ENCODE data around the gene YPEL3. TPM values are rescaled to one million over a fixed set of nuclear protein-coding genes. Genes with fewer than 3 reads are reported as not detected.

The YPEL3 gene
- polyA plus RNA-seq, 2 of the 4 experiments (the other 2 are of a cell fraction): 4.5 to 8.1 TPM

- Histone ChIP-seq H3K27ac (no peak overlapping the region), H3K9me3 (no peaks in the 10 kb centered on the region), H3K4me2 (no peak overlapping the region), H3K4me1 (peaks cover 21% of the 10 kb centered on the region), H3K4me3 (no peak overlapping the region)
- ATAC-seq (no peak), FAIRE-seq (no peak), DNase-seq (ENCODE audit: low read depth in 1 of 2, low spot score in 1 of 2) (no peak)
- ChIA-PET CTCF (interaction anchor here (0.6 to 10.3 kb wide), 6 partner anchors 9 to 259 kb away, joined by 3 to 143 read pairs (median 4); partner anchors contain the start of genes ALDOA and TBX6), POLR2A (interaction anchor here (0.6 to 1.0 kb wide), 2 partner anchors 13 to 28 kb away, joined by 3 to 4 read pairs; partner anchors contain the start of gene ALDOA)
- TF ChIP-seq HOXA7 (CRISPR knock-in tag; IDR thresholded peaks at IDR 0.05) (no peak), KDM5A (IDR thresholded peaks at IDR 0.05) (no peak)
- 88% methylated on average over 5 of the region's 7 CpGs for WGBS (ENCODE audit: missing lambda C conversion rate)
Observed at GRCh38 chr16:30078744-30079143, 17.3 kb downstream of the YPEL3 start.

GRCh38 chr16:30077656-30078055 is 18.4 kb downstream of the YPEL3 start:
- H3K27ac ChIP-seq: no peak overlapping the region
- ATAC-seq (no peak), FAIRE-seq (no peak), DNase-seq (ENCODE audit: low read depth in 1 of 2, low spot score in 1 of 2) (no peak)
- no peak for TF ChIP-seq JUN (IDR thresholded peaks at IDR 0.05)
- TF ChIP-seq CBX2 (IDR thresholded peaks at IDR 0.05; ENCODE audit: borderline replicate concordance, low read depth): no peak
- TF ChIP-seq E2F6 (IDR thresholded peaks at IDR 0.05; ENCODE audit: borderline replicate concordance, low read depth): no peak
- no peak overlapping the region for H3K4me3 ChIP-seq
- WGBS (ENCODE audit: missing lambda C conversion rate): 76% methylated on average over 6 of the region's 6 CpGs
- ChIA-PET CTCF (interaction anchor here (1.3 to 10.3 kb wide), 4 partner anchors 10 to 75 kb away, joined by 3 to 143 read pairs (median 25); partner anchors contain the start of genes ALDOA and TBX6), POLR2A (interaction anchor here (0.6 to 1.0 kb wide), 2 partner anchors 10 to 12 kb away, joined by 3 to 4 read pairs; partner anchors contain the start of gene ALDOA)
- peak overlapping the region; percentile 96 for H3K4me2 ChIP-seq
- H3K9me3 ChIP-seq: no peaks in the 10 kb centered on the region
- peaks cover 21% of the 10 kb centered on the region for H3K4me1 ChIP-seq

GRCh38 chr16:30076276-30076791 is 19.7 kb downstream of the YPEL3 start:
- DNase-seq (ENCODE audit: low read depth in 1 of 2, low spot score in 1 of 2) (no peak), FAIRE-seq (no peak), ATAC-seq (peak; percentile 10 to 35; a peak in 4 of 6 replicates)
- TF ChIP-seq RARB (CRISPR knock-in tag; IDR thresholded peaks at IDR 0.05) (no peak), NR3C1 (IDR thresholded peaks at IDR 0.05) (no peak), E2F6 (IDR thresholded peaks at IDR 0.05; ENCODE audit: borderline replicate concordance, low read depth) (no peak), MAFK (IDR thresholded peaks at IDR 0.05; ENCODE audit: partially characterized antibody) (no peak), JUN (IDR thresholded peaks at IDR 0.05) (no peak), CHD2 (IDR thresholded peaks at IDR 0.05; ENCODE audit: low read length, partially characterized antibody) (no peak), HOXB13 (CRISPR knock-in tag; IDR thresholded peaks at IDR 0.05; ENCODE audit: low read depth) (no peak), EHF (CRISPR knock-in tag; IDR thresholded peaks at IDR 0.05) (no peak), PHF8 (IDR thresholded peaks at IDR 0.05; ENCODE audit: borderline replicate concordance, low read depth) (no peak), HES2 (IDR thresholded peaks at IDR 0.05) (no peak), USF2 (IDR thresholded peaks at IDR 0.05) (no peak), HEYL (CRISPR knock-in tag; IDR thresholded peaks at IDR 0.05) (no peak), BCL3 (IDR thresholded peaks at IDR 0.05) (no peak), GATA3 (IDR thresholded peaks at IDR 0.05; ENCODE audit: borderline replicate concordance) (no peak), NPAS2 (CRISPR knock-in tag; IDR thresholded peaks at IDR 0.05; ENCODE audit: borderline replicate concordance) (no peak), FOSL2 (IDR thresholded peaks at IDR 0.05) (no peak), FOSL2 (CRISPR knock-in tag; IDR thresholded peaks at IDR 0.05) (no peak)
- Histone ChIP-seq H3K27ac (peak overlapping the region; percentile 97 to 98), H3K9me3 (no peaks in the 10 kb centered on the region), H3K4me1 (peaks cover 21% of the 10 kb centered on the region), H3K4me2 (peak overlapping the region; percentile 96), H3K4me3 (peak overlapping the region; percentile 100)
- CTCF ChIA-PET: interaction anchor here (0.9 to 10.3 kb wide), 5 partner anchors 10 to 44 kb away, joined by 3 to 143 read pairs (median 5); partner anchors contain the start of genes ALDOA and TBX6
- POLR2A ChIA-PET: interaction anchor here (1.2 to 1.4 kb wide), 2 partner anchors 11 to 15 kb away, joined by 7 read pairs; partner anchors contain the start of genes ALDOA and TBX6
- 3% methylated on average over 19 of the region's 33 CpGs for WGBS (ENCODE audit: missing lambda C conversion rate)

Data from A549 (cell line).